ENCODE measurements around the gene CACHD1. TPM values are rescaled to one million over a fixed set of nuclear protein-coding genes. Genes with fewer than 3 reads are reported as not detected.

The CACHD1 gene
- total RNA-seq, 1 experiment from 2014 or later: not detected

Small RNA genes within 50 kb of the gene (small RNA-seq; reads per million reads assigned to genes)
- not detected for gene MIR4794

Data from Karpas-422 (cell line).